ENCODE measurements around the gene TTC4.

The TTC4 gene

GRCh38 chr1:54757833-54758232, 42.2 kb downstream of the TTC4 start:
- no peak overlapping the region for H3K4me3 ChIP-seq (ENCODE audit: low read depth, low read length)
- TF ChIP-seq CTCF (IDR thresholded peaks at IDR 0.05; ENCODE audit: borderline replicate concordance, insufficient read depth, low read depth, low read length) = no peak

DNA sequence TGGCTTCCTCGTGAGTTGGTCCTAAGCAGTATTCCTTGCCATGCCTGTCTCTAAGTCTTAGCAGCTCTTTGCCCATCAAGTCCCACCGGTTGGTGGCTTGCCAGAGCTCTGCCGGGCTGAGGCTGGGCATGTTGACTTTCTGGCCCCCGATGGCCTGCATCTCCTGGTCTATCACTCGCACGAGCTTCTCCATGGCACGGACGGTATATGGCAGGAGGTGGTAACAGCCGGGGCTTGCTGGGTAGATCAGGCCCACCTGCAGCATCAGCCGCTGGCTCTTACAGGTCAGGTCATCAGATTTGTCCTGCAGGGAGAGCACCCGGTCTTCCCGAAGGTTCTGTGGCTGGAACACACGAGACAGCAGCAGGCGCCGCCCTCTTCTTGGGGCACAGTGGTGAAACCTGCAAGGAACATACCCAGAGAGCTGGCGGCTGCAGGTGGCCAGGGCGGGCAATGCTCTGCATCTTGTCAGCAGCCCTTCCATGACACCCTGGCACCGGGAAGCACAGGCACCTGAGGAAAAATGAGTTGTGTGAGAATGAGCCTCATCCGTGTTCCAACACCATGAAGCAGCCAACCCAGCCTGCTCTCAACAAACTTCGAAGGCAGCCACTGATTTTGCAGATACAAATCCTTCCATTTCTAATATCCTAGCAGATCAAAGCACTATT, 43.2 kb downstream of the TTC4 start:
- no peak overlapping the region for H3K4me3 ChIP-seq (ENCODE audit: low read depth, low read length)
- no peak for TF ChIP-seq CTCF (IDR thresholded peaks at IDR 0.05; ENCODE audit: borderline replicate concordance, insufficient read depth, low read depth, low read length)

GRCh38 chr1:54763816-54764132, 48.1 kb downstream of the TTC4 start:
- peak overlapping the region; percentile 100 for H3K4me3 ChIP-seq (ENCODE audit: low read depth, low read length)
- TF ChIP-seq CTCF (IDR thresholded peaks at IDR 0.05; ENCODE audit: borderline replicate concordance, insufficient read depth, low read depth, low read length) = no peak

GRCh38 chr1:54764133-54764921, 48.7 kb downstream of the TTC4 start, which contains the start of gene PARS2:
Gene PARS2 (minus strand): TSS chr1:54764523. CDS start chr1:54759161, 5,362 bp downstream.
- H3K4me3 ChIP-seq (ENCODE audit: low read depth, low read length) = peak within 1 kb of the TSS; percentile 100
- TF ChIP-seq CTCF (IDR thresholded peaks at IDR 0.05; ENCODE audit: borderline replicate concordance, insufficient read depth, low read depth, low read length) = no peak

DNA sequence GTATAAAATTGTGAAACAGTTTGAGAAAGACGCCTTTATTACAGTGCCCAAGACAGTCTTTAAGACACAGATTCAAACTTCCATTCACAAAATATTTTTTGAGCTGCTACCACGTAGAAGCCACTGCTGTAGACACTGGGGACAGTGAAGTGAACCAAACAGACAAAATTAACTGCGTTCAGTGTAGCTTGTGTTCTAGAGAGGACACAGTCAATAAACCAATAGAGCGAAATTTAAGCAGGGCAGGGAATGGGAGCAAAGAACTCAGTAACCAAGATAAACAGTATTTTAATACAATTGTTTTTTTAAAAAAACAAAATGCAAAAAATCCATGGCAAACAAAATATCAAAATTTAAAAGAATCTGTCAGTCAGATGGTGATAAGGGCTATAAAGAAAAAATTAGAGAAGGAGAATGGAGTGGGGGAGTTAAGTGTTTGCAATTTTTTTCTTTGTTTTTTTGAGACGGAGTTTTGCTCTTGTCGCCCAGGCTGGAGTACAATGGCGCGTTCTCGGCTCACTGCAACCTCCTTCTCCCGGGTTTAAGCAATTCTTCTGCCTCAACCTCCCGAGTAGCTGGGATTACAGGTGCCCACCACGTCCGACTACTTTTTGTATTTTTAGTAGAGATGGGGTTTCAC, 49.4 kb downstream of the TTC4 start:
- TF ChIP-seq CTCF (IDR thresholded peaks at IDR 0.05; ENCODE audit: borderline replicate concordance, insufficient read depth, low read depth, low read length) = no peak

GRCh38 chr1:54766726-54767125, 51.1 kb downstream of the TTC4 start:
- no peak for TF ChIP-seq CTCF (IDR thresholded peaks at IDR 0.05; ENCODE audit: borderline replicate concordance, insufficient read depth, low read depth, low read length)
- H3K4me3 ChIP-seq (ENCODE audit: low read depth, low read length) = no peak overlapping the region

More for the DNA sequence above, 49.4 kb downstream of the TTC4 start:
- peak overlapping the region; percentile 49 for H3K4me3 ChIP-seq (ENCODE audit: low read depth, low read length)
